ENCODE data around the gene CDK5RAP2. TPM values are rescaled to one million over a fixed set of nuclear protein-coding genes. Genes with fewer than 3 reads are reported as not detected.

The CDK5RAP2 gene
- total RNA-seq, 1 donor from 2014 or later, result 31.6 TPM

DNA sequence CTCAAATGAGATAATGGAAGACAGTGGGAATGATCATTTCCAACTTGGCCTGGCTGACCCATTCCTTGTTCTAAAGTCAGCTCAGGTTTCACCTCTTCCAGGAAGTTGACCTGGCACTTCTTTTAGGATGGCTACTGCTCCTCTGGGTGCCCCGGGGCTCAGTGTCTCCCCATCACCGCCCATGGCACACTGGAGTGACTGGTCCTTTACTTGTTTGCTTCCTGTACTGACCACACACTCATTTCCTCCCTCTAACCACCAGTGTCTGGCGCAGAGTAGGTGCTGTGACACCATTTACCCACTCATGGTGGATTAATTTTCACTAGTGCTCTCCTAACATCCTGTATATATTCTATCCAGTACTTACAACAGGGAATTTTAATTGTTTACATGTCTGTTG, 183.5 kb downstream of the CDK5RAP2 start:
- no peak for ATAC-seq

DNA sequence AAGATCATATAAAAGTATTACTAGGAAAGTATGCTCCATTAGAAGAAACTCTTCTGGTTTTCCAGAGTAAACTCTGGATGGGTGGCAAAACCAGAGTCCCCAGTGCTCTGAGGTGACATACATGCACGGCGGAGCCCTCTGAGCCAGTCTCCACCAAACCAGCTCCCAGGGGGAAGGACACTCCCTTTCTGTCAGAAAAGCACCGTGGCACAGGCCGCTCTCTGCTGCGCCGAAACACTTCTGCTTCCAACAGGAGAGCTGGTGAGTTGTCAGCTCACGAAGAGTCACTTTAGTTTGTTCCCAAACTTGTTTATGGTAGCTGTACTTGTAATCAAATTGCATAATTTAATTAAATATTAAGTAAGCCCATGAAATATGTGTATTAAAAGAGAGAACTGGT, 184.6 kb downstream of the CDK5RAP2 start:
- ATAC-seq, result no peak

DNA sequence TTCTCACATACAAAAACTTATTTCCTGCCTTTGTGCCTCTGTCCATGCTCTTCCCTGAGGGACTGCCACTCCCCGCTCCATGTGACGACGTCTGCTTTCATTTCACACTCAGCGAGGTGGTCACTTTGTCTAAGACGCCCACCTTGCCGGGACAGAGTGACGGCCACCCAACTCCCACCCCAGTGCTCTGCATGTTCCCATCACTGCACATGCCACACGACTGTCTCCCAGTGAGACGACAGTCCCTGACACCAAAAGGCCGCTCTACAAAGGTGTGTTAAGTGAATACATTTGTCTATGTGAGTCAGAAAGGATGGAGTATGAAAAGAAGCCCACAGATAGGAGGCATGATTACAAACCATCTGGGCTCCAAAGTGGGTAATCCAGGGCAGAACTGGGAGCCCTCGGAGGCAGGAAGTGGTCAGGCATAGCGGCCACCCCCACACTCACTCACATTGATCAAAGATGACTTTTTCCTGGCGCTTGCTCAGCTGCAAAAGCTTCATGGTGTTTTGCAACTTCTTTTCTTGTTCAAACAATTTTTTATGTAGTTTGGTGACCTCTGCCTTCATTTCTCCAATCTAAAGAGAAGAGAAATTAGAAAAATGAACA, 185.8 kb downstream of the CDK5RAP2 start:
- no peak for ATAC-seq

DNA sequence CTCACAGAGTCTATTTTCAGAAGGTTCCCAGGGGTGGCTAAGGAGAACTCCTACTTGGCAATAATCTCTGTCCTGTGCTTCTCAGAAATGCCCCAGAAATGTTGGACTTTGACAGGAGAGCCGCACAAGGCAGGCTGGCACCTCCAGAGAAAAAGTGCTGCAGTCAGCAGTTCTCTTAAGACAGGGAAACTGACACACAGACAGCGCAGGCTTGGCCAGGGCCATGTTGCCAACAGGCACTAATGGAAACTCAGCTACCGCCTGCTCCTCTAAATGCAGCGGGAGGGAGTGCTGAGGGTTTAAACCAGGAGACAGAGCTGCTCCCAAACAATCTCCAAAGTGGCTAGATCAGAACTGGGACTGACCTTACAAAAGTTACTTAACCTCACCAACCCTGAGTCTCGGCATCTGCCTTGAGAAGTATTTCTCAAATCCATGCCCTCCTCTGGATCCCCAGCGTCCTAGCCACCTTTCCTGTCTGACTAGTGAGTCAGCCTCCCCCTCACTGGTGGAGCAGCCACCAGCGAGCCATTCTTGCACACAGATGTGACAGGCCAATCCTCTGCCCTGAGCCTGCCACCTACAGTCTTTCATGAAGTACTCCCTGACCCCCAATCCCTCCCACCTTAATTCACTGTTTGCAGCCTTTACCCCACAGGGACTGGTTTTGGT, 186.4 kb downstream of the CDK5RAP2 start:
- no peak for ATAC-seq

DNA sequence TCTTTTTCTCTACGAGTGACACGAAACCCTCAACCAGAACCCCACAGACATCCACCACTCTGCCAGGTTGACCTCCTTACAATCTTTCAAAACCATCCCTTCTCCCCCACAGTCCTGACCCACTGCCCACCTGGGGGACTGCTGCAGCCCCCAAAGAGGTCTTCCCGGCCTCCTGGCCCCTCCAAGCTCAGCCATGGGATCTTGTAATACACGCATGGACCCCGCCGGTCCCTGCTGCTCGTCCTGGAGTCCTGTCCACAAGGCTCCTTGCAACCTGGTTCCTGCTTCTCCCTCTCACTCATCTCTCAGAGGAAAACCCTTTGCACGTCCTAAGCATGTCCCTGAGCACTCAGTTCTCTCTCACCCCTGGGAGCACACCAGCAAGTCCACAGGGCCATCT, 187.3 kb downstream of the CDK5RAP2 start:
- ATAC-seq, result no peak

DNA sequence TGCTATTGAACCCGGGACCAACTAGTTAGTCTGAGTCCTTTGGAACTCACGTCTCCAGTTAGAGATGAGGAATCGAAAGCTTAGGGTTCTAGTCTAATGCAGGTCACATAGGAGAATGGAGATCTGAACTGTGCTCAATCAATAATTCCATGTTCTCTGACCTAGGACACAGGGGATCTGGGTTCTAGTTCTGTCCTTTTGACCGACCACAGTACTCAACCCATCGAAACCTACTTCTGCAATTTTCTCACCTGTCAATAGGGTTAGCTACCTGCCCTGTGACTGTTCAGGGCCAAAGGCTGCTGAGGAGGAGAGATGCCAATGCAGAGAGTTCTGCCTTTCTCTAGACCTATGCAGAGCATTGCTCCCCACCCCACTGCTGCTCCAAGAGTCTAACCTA, 187.7 kb downstream of the CDK5RAP2 start:
- no peak for ATAC-seq

DNA sequence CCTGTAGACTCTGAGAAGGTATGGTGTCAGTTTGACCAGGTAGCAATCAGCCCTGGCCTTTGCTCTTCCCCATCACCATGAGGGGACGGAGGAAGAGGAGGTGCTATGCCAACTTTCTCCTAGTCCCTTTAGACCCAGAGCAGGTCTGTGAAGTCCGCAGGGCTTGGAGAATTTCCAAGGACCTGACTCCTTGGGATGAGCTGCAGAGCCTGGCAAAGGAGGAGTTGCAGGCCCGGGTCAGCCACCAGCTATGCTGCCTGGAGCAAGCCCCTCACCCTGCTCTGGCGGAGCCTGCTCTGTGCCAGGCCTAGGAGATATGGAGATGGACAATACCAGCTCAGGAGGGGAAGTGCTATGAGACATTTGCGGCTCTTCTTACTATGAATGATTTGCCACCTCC, 188.3 kb downstream of the CDK5RAP2 start:
- ATAC-seq, result no peak

DNA sequence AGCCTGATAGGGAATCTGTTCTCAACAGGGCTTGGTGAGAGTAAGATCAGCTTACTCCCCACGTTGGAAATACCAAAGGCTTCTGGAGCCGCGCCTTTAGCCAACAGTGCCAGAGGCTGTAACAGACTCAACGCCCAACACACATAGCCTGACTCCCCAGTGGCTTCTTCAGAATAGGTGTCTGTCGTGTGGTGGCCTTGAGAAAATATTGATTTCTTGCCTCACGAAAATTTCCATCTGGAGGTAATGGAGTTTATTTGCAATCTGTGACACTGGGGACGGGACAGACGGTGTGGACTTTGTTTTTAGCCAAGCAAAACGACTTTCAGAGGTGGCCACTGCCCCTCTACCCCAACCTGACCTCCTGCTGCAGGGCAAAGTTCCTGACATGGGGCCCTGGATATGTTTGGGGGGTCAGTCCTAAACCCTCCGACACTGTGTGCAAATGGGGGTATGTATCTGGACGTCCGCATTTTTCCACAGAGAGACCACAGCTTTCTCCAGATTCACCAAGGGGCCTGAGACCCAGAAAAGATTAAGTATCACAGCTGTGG, 189.3 kb downstream of the CDK5RAP2 start:
- ATAC-seq, result no peak

DNA sequence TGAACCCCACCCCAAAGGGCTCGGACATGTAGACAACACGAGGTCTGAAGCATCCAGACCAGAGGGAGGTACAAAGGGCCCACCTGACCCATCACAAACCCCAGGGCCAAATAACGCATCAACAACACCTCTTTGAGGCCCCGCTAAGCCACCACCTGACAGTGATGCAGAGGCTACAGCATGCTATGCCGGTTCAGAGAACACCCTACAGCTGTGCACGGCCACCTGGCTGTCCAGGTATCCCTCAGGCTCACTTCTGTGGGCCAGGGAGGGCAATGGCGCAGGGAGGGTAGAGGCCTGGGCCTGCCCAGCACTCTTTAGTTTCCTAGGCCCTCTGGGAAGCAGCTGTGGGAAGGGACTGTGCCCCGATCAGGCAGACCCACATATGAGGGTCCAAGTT, 190.1 kb downstream of the CDK5RAP2 start:
- no peak for ATAC-seq

DNA sequence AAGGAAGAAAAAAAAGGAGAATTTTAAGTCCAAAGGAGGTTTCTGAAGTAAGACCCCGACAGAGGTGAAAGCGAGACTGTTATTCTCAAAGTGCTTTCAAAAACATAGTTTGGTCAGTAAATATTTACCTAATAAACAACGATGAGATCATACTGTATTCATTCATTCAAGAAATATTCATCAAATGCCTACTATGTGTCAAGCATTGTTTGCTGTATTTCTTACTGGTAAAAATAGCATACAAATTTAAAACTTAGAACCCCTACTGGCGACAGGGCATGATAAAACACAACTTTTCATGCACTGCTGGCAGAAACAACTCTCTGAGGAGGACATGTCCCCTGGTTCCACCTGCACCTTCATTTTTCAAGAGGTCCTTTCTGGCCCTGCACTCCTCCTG, 190.7 kb downstream of the CDK5RAP2 start:
- no peak for ATAC-seq

DNA sequence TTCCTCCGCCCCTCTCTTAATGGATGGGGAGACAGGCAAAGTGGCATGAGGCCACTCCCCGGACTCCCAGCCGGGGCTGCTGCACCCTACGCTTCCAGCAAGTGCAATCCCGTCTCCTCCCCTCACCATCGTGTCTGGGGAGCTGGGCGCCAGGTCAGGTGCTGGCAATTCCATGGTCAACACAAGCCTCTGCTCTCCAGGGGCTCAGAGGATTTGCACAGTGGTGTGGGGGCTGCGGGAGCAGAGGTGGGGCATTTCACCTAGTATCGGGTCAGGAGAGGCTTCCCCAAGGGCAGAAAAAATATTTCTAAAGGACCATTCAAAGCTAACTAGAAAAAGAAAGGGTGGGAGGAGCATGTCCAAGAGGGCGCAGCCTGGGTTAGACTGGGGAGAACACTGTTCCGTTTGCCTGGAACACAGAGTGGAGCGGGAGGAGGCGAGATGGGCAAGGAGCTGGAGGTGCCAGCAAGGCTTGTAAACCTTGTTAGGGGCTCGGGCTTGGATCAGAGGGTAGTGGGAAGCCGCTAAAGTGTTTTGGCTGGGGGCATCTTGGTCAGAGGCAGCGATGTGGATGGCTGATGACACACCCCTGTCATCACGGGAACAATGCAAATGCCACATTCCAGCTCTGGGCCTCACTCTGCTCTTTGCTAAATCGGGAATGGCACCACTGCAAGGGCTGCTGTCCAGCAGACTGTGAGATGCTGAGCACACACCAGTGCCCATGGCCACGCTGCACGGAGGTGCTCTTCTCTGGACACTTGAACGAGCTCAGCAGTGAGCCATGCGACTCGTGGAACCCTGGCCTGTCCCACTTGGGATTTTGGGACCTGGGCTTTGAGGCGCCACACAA, 191.7 kb downstream of the CDK5RAP2 start:
- ATAC-seq, result no peak

DNA sequence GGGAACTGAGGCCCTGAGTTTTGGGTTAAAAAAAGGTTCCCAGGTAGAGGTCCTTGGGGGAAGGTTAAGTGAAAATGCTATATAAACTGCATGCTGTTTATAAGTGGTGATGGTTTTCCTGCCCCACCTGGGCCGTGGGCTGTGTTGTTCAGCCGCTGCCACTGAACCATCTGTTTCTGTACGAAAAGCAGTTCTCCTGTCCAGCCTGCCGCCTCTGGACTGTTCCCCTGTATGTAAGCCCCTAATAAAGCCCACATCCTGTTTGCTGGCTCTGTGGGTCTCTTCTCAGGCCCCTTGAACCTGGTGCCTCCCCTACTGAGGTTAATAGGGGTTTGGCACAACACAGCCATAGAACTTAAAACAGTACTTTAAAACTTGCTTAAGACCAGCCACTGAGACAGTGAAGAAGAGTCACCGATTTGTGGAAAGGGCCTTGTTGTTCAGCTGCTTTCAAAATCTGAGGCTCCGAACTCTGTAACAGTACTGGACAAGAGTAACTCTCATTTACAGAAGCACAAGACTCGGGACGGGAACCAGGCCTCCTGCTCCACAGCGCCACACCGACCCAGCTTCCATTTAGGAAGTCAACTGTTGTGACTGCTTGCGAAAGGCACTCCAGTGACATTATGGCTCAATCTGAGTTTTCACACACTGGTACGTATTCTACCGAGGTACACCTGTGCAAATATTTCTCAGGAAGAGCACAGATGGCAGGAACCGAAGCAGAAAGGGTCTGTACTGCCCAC, 192.5 kb downstream of the CDK5RAP2 start:
- ATAC-seq, result no peak

DNA sequence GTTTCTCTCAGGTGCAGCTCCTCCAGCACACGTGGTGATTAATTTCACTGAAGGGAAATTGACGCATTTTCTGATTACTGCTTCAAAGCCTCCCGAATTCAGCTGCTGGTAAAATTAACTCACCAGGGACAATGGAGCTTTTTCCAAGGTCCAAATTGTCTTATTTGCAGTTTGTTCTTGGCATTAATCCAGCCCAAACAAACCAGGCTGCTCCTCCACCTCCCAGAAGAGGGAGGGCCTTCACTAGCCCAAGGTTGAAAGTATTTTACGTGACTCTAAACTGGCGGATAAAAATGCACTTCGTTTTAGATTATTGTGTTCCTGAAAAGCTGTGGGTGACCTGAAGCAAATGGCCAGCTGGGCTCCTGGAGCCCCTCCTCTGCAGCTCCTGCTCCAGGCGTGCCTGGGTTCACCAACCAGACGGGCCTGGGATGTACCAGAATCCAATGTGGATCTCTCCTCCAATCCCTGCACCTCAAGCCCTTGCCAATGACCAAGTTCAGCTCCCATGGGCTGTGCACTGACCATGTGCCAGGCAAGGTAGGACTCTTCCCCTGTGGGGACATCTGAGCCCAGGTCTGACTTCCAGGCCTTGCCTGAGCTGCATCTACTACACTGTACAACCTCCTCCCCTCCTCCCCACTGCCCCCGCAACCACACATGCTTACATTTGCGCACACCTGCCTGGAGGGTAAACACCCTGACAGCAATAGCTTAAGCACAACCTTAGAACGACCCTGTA, 193.4 kb downstream of the CDK5RAP2 start:
- no peak for ATAC-seq

DNA sequence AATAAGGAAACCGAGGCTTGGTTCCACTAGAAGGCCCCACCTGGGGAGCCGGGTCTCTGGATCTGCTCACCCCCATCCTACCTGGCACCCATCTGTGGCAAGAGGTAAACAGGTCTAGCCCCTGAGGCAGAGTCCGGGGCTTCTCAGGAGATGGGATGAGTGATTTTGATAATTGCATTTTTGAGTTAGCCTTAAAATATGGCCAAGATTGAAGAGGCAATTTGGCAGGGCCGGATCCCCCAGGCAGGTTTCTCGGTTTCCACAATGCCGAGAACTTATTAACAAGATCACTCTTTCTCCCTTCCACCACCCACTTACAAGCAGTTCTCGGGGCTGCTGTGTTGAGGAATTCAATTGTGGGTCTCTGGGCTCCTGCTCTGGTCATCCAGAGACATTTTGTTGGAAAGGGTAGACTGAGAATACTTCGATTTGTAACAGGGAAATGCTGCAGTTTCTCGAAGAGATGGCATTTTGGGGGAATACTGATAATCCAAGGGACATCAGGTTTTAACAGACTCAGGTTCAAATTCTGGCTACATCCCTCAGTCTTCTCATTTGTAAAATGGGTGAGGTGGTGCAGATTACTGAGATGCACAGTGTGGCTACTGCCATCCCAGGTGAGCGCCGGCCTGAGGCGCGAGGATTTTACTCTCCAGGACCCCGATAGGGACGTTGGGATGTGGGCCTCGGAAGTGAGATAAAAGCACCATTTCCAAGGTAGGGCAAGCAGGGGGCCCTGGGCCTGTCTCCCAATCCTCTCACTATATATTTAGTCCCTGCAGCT, 194.2 kb downstream of the CDK5RAP2 start:
- ATAC-seq, result no peak

DNA sequence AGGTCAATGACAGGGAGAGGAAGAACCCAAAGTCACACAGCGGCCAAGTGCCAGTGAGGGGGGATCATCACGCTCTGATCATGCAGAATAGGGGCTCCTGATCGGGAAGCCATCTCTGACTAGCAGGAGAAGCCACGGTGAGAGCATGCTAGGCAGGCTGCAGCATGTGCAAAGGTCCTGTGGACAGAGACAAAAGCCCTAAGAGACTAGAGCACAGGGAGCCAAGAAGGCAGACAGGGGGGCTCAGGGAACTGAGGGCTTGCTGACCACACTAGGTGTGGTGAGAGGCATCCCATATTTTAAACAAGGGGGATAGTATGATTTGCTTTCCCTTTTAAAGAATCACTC, 195.1 kb downstream of the CDK5RAP2 start:
- ATAC-seq, result no peak

DNA sequence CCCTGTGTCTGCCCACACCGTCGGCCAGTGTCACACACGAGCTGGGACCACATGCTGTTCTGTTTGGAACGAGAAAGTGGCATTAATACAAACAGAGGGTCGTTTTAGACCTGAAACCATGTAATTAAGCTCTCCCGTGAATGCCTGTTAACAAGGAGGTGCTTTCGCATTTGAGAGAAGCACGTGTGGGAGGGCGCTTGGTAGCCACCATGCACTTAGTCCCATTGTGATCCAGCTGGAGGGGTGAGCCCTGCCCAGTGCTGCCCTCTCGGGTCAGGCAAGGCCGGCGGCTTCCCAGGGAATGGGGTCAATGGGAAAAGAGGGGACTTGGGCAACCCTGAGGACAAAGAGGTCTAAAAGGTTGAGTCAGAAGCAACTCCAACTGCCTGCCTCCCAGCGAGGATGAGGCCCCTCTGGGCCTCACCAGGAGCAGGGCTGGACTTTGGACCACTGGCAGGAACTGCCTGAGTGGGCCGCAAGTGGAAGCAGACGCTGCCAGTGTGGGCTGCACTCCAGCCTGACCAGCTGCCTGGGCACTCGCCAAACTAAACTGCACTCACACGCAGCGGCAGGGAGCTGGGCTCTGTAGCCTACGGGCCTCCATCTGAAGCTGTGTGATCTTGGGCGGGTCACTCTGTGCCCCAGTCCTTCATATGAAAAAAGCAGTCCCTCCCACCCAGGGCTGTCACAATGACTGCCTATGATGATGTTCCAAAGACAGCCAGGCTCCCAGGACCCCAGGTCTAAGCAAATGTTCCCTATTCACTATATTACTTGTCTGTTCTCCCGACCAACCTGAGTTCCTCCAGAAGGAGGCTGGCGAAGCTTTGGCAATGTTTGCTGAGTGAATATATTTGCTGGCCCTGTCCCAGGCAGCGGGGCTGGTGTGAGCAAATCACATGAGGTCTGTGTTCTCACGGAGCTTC, 195.7 kb downstream of the CDK5RAP2 start:
- ATAC-seq, result no peak

DNA sequence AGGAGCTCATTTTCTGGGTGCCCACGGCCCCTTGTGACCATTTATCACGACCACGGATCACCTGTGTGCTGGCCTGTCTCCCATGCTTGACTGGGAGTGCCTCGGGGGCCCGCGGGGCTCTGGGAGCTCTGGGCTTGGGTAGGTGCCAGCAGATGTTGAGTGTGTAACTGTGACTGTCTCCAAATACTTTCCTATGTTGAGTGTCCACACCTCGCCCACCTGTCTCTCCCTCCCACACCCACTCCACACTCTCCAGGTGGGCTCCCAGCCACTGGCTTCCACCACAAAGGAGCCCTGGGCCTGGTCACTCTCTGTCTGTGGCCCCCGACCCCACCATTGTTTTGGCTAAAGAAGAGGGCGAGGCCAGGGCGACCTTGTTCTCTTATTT, 196.4 kb downstream of the CDK5RAP2 start:
- ATAC-seq, result no peak

DNA sequence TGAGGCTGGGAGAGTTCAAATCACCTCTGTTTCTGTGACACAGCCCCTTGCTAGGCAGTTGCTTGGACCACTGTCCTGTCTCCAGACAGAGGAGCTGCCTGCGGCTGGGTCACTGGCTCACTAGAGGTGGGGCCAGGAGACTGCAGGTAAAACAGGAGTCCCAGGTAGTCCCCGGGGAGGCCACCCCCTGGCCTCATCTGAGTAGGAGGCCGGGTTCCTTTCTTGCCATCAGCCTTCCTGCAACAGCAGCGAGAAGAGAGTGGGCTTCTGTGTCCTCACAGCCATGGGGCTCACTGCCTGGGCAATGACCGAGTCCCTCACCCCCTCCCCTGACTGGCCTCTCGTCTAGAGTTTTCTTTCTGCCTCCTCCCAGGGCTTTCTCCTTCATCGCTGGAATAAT, 197.5 kb downstream of the CDK5RAP2 start:
- peak; percentile 25 for ATAC-seq

DNA sequence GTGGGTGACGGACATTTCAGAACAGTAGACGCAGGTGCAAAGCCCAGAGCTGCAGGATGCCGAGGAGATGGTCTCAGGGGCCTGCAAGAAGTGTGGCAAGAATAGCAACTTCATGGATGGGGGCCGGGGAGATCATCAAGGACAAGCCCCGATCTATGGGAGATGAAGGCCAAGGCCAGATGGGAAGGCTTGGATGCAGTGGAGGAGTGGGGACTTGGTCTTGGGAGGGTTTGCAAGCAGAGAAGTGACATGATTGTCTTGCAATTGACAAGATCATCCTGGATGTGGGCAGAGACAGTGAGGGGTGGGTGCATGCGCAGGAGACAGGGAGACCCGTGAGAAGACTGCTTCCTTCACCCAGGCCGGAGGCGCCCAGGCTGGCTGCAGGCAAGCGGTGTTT, 198.1 kb downstream of the CDK5RAP2 start:
- ATAC-seq, result no peak

DNA sequence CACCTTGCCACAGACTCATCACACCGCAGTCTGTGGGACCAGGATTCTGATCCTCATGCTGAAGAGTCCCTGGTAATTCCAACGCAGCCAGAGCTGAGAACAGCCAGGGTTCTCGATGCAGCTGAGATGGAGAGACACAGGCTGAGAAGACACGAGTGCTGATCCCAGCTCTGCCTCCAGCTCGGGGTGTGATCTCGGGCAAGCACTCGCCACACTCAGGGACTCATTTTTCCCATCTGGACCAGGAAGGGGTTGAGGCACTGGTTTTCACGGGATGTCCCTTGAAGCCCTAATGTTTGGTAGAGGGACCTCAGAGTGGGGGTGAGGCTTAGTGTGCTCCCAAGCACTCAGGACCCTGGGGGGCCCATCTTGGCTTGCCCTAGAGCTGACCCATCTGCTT, 200.4 kb downstream of the CDK5RAP2 start:
- ATAC-seq, result no peak

Measured in esophagus mucosa (tissue), 1 donor.